Jurkat, Clone E6-1 (cell line): ENCODE results near the gene WDR74. TPM values are rescaled to one million over a fixed set of nuclear protein-coding genes. Genes with fewer than 3 reads are reported as not detected.
A peak's percentile ranks its signal among the peaks of the same experiment; 100 is the strongest.

Experiments used
- DNase-seq: peaks from one replicate; pipeline ENCODE4 v3.0.0-alpha.2; 2011; ENCODE audit warnings: low read depth, low spot score
- H3K4me3 ChIP-seq: 2 replicates; pipeline ENCODE4 v1.5.1; 2011; ENCODE audit warnings: mild to moderate bottlenecking, low read length, control low read depth, moderate library complexity
- polyA plus RNA-seq: library from polyadenylated mRNA; unstranded; fragments of >200 nt; gene quantifications from one replicate; pipeline ENCODE4 v1.2.1, GENCODE V29; 2012; ENCODE audit warnings: missing spikeins; ENCODE audit not compliant: insufficient read length, insufficient read depth

Gene WDR74
- 64.3 TPM for polyA plus RNA-seq

DNA sequence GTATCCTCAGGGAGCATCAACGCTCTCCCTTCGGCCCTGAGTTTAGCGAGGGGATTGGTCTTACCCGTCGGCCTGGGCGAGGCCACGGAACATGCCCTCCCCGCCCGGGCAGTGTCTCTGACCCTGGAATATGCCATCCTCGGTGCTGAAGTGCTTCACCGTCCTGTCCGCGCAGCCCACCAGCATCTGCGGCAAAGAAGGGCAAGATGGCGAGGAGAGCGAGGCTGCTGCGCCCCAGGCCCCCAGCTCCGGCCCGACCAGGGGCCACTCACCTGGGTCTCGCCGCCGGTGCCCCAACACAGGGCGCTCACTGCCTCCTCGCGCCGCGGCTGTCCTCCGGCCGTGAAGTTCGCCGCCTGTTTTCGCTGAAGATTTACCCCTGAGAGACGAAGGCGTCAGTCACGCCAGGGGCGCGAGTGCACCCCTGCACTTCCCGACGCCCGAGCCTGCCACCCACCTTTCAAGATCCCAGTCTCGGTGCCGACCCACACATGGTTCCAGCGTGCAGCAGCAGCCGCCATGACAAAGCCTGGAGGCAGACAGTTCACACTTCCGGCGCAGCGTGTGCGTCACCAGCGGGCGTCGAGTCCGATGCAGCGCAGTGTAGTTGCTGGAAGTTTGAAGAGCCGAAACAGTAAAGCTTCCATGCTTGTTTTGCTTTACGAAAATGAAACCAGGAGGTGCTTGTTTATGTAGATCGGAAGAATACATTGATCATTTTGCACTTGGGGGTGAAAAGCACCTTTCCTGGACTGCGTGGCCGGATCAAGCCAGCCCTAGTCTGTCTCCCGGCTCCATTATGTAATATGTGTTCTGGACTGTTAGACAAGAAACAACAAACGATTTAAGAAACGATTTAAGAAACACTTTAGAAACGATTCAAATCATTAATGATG lies at the start of gene WDR74:
WDR74 (minus strand) TSS at position 541 of the 896 bp plus-strand sequence; CDS start at position 521, 20 bp downstream.
- H3K4me3 ChIP-seq, result peak within 1 kb of the TSS; percentile 100
- DNase-seq, result peak; percentile 93

GRCh38 chr11:62889126-62889483 lies 49.7 kb upstream of the WDR74 start:
- no peak overlapping the region for H3K4me3 ChIP-seq
- no peak for DNase-seq

- no peak for DNase-seq
- no peak overlapping the region for H3K4me3 ChIP-seq
Observed at GRCh38 chr11:62888406-62888805, 49.0 kb upstream of the WDR74 start.

- no peak overlapping the region for H3K4me3 ChIP-seq
- no peak for DNase-seq
Observed at GRCh38 chr11:62885137-62885750, 45.9 kb upstream of the WDR74 start.

- DNase-seq, result no peak
- no peak overlapping the region for H3K4me3 ChIP-seq
Observed at GRCh38 chr11:62883673-62884072, 44.3 kb upstream of the WDR74 start.

- H3K4me3 ChIP-seq, result peak overlapping the region; percentile 96
- DNase-seq, result no peak
Observed at GRCh38 chr11:62882788-62883501, 43.6 kb upstream of the WDR74 start.

DNA sequence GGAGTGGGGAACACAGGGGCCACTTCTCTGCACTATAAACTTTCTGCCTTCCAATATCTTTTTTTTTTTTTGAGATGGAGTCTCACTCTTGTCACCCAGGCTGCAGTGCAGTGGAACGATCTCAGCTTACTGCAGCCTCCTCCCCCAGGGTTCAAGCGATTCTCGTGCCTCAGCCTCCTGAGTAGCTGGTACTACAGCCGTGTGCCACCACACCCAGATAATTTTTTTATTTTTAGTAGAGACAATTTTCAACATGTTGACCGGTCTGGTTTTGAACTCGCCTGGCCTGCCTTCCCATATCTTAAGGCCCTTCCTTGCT lies 43.0 kb upstream of the WDR74 start:
- no peak for DNase-seq
- peak overlapping the region; percentile 96 for H3K4me3 ChIP-seq

GRCh38 chr11:62881579-62882430 lies 42.4 kb upstream of the WDR74 start:
- peak; percentile 89 for DNase-seq
- H3K4me3 ChIP-seq, result peak overlapping the region; percentile 96

DNA sequence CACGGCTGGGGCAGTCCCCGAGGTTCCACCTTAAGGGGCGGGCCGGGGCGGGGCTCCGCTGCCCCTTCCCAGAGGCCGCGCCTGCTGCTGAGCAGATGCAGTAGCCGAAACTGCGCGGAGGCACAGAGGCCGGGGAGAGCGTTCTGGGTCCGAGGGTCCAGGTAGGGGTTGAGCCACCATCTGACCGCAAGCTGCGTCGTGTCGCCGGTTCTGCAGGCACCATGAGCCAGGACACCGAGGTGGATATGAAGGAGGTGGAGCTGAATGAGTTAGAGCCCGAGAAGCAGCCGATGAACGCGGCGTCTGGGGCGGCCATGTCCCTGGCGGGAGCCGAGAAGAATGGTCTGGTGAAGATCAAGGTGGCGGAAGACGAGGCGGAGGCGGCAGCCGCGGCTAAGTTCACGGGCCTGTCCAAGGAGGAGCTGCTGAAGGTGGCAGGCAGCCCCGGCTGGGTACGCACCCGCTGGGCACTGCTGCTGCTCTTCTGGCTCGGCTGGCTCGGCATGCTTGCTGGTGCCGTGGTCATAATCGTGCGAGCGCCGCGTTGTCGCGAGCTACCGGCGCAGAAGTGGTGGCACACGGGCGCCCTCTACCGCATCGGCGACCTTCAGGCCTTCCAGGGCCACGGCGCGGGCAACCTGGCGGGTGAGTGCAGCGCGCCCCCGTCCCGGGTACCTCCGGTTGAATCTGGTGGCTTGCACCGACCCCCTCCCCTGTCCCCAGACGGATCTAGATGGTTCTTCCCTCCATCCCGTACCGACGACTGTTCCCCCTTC lies 41.6 kb upstream of the WDR74 start, which contains the start of gene SLC3A2:
SLC3A2 (plus strand) TSS at position 94 of the 776 bp plus-strand sequence; CDS start at position 222, 128 bp downstream.
- DNase-seq, result peak; percentile 73
- peak within 1 kb of the TSS; percentile 96 for H3K4me3 ChIP-seq

- no peak for DNase-seq
- H3K4me3 ChIP-seq, result peak overlapping the region; percentile 96
Observed at GRCh38 chr11:62880231-62880802, 40.9 kb upstream of the WDR74 start.

DNA sequence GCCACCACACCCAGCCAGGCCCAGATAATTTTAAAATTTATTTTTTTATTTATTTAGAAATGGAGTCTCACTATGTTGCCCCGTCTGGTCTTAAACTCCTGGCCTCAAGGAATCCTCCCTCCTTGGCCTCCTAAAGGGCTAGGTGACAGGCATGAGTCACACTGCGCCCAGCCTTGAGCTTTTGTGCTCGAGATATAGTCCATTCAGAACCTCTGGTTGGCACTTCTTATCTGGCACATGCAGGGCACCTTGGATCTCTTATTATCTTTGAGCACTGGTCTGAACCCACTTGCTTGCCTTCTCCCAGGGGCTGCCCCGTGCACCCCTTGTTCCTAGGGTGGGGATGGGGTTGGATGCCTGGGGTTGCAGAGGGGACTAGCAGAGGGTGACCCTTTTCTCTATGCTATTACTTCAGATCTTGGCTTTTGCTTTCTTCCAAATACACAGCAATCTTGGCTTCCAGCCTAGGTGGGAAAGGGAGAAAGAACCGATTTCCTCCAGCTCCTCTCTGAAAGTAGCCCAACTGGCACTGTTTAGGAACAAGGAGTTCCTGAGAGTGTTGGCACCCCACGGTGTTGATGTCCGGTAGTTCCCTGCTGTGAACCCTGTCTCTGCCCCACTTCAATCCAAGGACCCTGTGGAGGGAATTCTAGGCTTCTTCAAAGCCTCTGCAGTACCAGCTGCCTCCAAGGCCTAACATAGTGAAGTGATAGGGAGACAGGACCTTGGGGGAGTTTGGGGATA lies 40.0 kb upstream of the WDR74 start:
- no peak overlapping the region for H3K4me3 ChIP-seq
- no peak for DNase-seq

DNA sequence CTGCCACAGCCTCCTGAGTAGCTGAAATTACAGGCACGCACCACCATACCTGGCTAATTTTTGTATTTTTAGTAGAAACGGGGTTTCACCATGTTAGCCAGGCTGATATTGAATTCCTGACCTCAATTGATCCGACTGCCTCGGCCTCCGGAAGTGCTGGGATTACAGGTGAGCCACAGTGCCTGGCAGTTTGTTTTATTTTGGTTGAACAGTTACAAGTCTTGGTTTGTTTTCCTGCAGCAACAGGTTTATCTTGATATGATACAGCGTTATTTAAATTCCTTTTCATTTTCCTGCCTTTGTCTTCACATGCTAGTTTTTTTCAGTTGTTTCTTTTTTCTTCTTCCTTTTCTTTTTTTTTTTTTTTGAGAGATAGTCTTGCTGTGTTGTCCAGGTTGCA lies 37.3 kb upstream of the WDR74 start:
- no peak for DNase-seq
- H3K4me3 ChIP-seq, result no peak overlapping the region

- no peak overlapping the region for H3K4me3 ChIP-seq
- DNase-seq, result no peak
Observed at GRCh38 chr11:62875698-62876478, 36.5 kb upstream of the WDR74 start.

DNA sequence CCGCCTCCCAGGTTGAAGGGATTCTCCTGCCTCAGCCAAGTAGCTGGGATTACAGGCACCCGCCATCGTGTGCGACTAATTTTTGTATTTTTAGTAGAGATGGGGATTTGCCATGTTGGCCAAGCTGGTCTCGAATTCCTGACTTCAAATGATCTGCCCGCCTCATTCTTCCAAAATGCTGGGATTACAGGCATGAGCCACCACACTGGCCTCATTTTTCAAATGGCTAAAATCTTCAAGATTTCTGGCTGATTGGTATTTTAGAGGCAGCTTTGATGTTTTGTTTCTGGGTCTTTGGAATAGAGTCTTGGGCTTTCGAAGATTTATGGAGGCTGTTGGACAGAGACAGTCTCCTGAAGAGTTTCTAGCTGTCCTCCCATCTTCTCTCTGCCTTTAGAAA lies 35.5 kb upstream of the WDR74 start:
- no peak for DNase-seq
- no peak overlapping the region for H3K4me3 ChIP-seq

DNA sequence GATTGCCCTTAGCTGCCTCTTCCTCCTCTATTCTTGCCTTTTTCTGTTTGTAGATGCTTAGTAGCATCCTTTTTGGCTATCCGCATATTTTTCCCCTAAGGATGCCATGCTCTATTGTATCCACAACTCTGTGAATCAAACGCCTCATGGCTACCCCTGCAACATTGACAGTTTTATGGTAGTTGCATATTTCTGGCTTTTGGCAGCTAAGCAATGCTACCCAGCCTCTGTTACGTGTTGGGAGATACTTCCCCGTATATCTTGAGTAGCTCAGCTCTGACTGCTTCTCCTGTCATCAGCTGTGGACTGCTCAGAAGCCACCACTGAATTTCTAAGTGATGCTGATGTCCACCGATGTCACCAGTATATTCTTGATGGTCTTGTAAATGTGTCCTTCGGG lies 26.2 kb upstream of the WDR74 start:
- no peak overlapping the region for H3K4me3 ChIP-seq
- DNase-seq, result no peak

GRCh38 chr11:62863687-62864335 lies 24.4 kb upstream of the WDR74 start:
- DNase-seq, result no peak
- no peak overlapping the region for H3K4me3 ChIP-seq
